Endodermal cell (in vitro differentiated cells): ENCODE data around the gene KDM2A. TPM values are rescaled to one million over a fixed set of nuclear protein-coding genes. Genes with fewer than 3 reads are reported as not detected.

Source experiments
- DNase-seq: peaks from one replicate; pipeline ENCODE4 v3.0.0-alpha.2; 2017
- H3K27ac ChIP-seq: 2 replicates; pipeline ENCODE4 v1.5.1; 2013; ENCODE audit warnings: mild to moderate bottlenecking, low read depth, low read length, moderate library complexity
- H3K27me3 ChIP-seq: 2 replicates; pipeline ENCODE4 v1.6.1; 2013; ENCODE audit warnings: mild to moderate bottlenecking, low read length, moderate library complexity; ENCODE audit not compliant: insufficient read depth, control insufficient read depth, poor library complexity, severe bottlenecking
- H3K36me3 ChIP-seq: 2 replicates; pipeline ENCODE4 v1.7.0; 2013; ENCODE audit warnings: mild to moderate bottlenecking, low read length, moderate library complexity; ENCODE audit not compliant: control insufficient read depth, insufficient read depth
- H3K4me1 ChIP-seq: one replicate; pipeline ENCODE4 v1.7.0; 2013; ENCODE audit warnings: low read length; ENCODE audit not compliant: control insufficient read depth, insufficient read depth
- H3K4me3 ChIP-seq: 2 replicates; pipeline ENCODE4 v1.5.1; 2013; ENCODE audit warnings: mild to moderate bottlenecking, low read length, moderate library complexity
- H3K9ac ChIP-seq: 2 replicates; pipeline ENCODE4 v1.6.1; 2013; ENCODE audit warnings: mild to moderate bottlenecking, low read length, moderate library complexity; ENCODE audit not compliant: poor library complexity, severe bottlenecking; ENCODE audit errors: extremely low read depth
- H3K9me3 ChIP-seq: 2 replicates; pipeline ENCODE4 v1.6.1; 2013; ENCODE audit warnings: mild to moderate bottlenecking, low read length, moderate library complexity; ENCODE audit not compliant: control insufficient read depth
- H3K27ac Mint-ChIP-seq: 2 replicates; pipeline ENCODE4 v1.8.0; 2020; ENCODE audit warnings: mixed read lengths
- H3K27me3 Mint-ChIP-seq: 2 replicates; pipeline ENCODE4 v1.8.0; 2021; ENCODE audit warnings: mild to moderate bottlenecking, mixed read lengths; ENCODE audit not compliant: insufficient read depth
- H3K36me3 Mint-ChIP-seq: 2 replicates; pipeline ENCODE4 v1.8.0; 2020; ENCODE audit warnings: low read depth, mixed read lengths
- H3K4me1 Mint-ChIP-seq: 2 replicates; pipeline ENCODE4 v1.8.0; 2020; ENCODE audit warnings: mixed read lengths
- H3K4me3 Mint-ChIP-seq: 2 replicates; pipeline ENCODE4 v1.8.0; 2020; ENCODE audit warnings: mild to moderate bottlenecking, moderate library complexity, mixed read lengths
- H3K9me3 Mint-ChIP-seq: 2 replicates; pipeline ENCODE4 v1.8.0; 2020; ENCODE audit warnings: mild to moderate bottlenecking, mixed read lengths
- WGBS, 2 experiments: methylation state at CpG; one replicate each; pipeline versions ENCODE4 v1.1.5 to v1.1.7; 2013; ENCODE audit warnings: missing lambda C conversion rate in 2 of 2, mixed read lengths in 1 of 2; ENCODE audit not compliant: insufficient coverage in 1 of 2, insufficient read length in 1 of 2; 5-methylcytosine and 5-hydroxymethylcytosine counted together
- total RNA-seq, 2 donors: library from RNA; stranded (reverse); fragmentation: NEBNext Ultra II Directional in 1 of 2; extraction: Animal tissue kit (Norgen Biotek cat#: 25700) in 1 of 2; gene quantifications; 2 replicates in 1 of 2; 3 replicates in 1 of 2; pipeline ENCODE4 v1.2.1, GENCODE V29; 2021
- TF ChIP-seq, protein P1 (sequence below): fragments of 200-600 bp; sonication (generic); conservative IDR thresholded peaks from 2 replicates; pipeline ENCODE4 v1.5.0; 2021; ENCODE audit warnings: antibody characterized with exemption, mild to moderate bottlenecking

KDM2A gene
- total RNA-seq, 2 donors from 2014 or later, result 59.4 to 75.4 TPM

DNA sequence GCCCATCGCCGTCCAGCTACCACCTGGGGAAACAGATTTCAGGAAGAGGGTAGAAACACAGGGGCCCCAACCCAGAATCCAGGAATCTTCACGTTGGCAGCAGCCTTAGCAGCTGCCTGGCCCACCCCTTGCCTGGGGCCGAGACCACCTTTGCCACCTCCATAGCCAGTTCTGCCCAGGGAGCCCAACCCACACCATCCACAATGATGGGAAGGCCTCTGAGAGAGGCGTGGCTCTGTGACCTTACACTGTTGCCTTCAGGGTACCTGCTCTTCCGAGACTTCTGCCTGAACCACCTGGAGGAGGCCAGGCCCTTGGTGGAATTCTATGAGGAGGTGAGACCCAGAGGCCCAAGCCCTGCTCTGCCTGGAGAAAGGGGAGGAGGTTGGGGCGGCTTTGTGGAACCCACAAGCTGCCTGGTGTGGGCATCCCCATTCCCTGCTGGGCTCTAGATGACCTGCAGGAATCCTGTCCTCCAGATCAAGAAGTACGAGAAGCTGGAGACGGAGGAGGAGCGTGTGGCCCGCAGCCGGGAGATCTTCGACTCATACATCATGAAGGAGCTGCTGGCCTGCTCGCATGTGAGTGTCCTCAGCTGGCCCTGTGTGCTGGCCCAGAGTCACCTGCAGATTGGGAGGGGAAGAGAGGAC, 160.0 kb downstream of the KDM2A start:
- Histone ChIP-seq H3K9ac (no peak overlapping the region), H3K27ac (no peak overlapping the region), H3K4me3 (no peak overlapping the region), H3K27me3 (no peaks in the 10 kb centered on the region), H3K36me3 (peaks cover 23% of the 10 kb centered on the region), H3K9me3 (no peaks in the 10 kb centered on the region), H3K4me1 (no peaks in the 10 kb centered on the region)
- Mint-ChIP-seq H3K4me3 (no peak overlapping the region), H3K27ac (no peak overlapping the region), H3K36me3 (peaks cover 38% of the 10 kb centered on the region), H3K9me3 (no peaks in the 10 kb centered on the region), H3K27me3 (no peaks in the 10 kb centered on the region), H3K4me1 (peaks cover 3% of the 10 kb centered on the region)
- 90 to 95% methylated on average over 2 to 14 of the region's 14 CpGs for WGBS, 2 experiments
- TF ChIP-seq, protein P1, sequence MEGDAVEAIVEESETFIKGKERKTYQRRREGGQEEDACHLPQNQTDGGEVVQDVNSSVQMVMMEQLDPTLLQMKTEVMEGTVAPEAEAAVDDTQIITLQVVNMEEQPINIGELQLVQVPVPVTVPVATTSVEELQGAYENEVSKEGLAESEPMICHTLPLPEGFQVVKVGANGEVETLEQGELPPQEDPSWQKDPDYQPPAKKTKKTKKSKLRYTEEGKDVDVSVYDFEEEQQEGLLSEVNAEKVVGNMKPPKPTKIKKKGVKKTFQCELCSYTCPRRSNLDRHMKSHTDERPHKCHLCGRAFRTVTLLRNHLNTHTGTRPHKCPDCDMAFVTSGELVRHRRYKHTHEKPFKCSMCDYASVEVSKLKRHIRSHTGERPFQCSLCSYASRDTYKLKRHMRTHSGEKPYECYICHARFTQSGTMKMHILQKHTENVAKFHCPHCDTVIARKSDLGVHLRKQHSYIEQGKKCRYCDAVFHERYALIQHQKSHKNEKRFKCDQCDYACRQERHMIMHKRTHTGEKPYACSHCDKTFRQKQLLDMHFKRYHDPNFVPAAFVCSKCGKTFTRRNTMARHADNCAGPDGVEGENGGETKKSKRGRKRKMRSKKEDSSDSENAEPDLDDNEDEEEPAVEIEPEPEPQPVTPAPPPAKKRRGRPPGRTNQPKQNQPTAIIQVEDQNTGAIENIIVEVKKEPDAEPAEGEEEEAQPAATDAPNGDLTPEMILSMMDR, result no peak
- DNase-seq, result no peak

DNA sequence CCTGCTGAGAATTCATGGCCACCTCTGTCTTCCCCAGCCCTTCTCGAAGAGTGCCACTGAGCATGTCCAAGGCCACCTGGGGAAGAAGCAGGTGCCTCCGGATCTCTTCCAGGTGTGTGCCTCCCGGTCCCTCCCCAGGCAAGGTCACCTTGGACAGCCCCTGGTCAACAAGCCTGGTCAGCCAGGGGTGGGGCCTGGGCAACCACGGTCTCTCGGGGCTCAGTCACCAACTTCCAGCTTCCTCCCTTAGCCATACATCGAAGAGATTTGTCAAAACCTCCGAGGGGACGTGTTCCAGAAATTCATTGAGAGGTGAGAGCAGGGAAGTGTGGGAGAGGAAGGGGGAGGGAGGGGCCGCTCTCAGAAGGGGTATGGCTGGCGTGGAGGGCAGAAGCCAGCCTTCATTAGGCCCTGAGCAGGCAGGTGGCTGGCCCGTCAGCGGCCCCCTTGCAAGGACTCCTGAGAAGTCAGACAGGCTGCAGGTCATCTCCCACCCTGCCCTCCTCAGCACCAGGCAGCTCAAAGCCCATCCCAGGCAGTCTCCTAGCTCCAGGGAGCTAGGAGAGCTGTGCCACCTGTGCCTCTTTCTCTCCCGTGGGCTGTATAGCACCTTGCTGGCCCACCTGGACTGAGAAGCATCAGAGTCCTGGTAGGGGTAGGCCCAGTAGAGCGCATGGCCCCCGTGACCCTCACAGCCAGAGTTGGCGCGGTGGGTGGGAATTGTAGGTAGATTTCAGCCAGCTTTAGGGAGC, 160.7 kb downstream of the KDM2A start:
- peaks cover 3% of the 10 kb centered on the region for H3K4me1 Mint-ChIP-seq

DNA sequence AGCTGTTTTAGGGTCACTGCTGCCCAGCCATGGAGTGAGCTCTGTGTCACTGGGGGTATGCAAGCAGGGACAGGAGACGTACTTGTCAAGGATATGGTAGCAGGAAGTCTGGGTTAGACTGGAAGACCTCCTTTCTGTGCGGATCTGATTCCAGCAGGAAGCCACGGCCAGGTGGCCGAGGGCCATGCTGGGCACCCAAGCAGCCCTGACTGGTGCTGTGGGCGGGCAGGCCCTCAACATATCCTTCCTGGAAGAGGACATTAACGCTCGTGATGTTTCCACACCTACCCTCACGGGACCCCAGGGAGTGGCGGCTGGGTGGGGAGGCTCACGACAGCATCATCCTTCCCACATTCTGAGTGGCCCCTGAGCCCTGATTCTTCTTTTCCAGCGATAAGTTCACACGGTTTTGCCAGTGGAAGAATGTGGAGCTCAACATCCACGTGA, 161.3 kb downstream of the KDM2A start:
- no peak overlapping the region for H3K4me3 Mint-ChIP-seq
- TF ChIP-seq, protein P1, result no peak

More for the DNA sequence above, 160.7 kb downstream of the KDM2A start:
- peaks cover 23% of the 10 kb centered on the region for H3K36me3 ChIP-seq
- Mint-ChIP-seq H3K36me3 (peaks cover 38% of the 10 kb centered on the region), H3K4me3 (no peak overlapping the region), H3K27ac (no peak overlapping the region), H3K27me3 (no peaks in the 10 kb centered on the region), H3K9me3 (no peaks in the 10 kb centered on the region)
- DNase-seq, result no peak
- H3K27ac ChIP-seq, result no peak overlapping the region
- 94 to 97% methylated on average over 9 to 17 of the region's 17 CpGs for WGBS, 2 experiments
- H3K9ac ChIP-seq, result no peak overlapping the region
- H3K27me3 ChIP-seq, result no peaks in the 10 kb centered on the region
- no peaks in the 10 kb centered on the region for H3K9me3 ChIP-seq
- no peak overlapping the region for H3K4me3 ChIP-seq
- TF ChIP-seq, protein P1, result no peak
- H3K4me1 ChIP-seq, result no peaks in the 10 kb centered on the region

More for the DNA sequence above, 161.3 kb downstream of the KDM2A start:
- H3K4me1 Mint-ChIP-seq, result peaks cover 3% of the 10 kb centered on the region
- no peaks in the 10 kb centered on the region for H3K4me1 ChIP-seq
- H3K27ac Mint-ChIP-seq, result no peak overlapping the region
- H3K4me3 ChIP-seq, result no peak overlapping the region
- H3K27me3 ChIP-seq, result no peaks in the 10 kb centered on the region
- H3K27ac ChIP-seq, result no peak overlapping the region
- H3K9me3 ChIP-seq, result no peaks in the 10 kb centered on the region
- no peak for DNase-seq
- no peaks in the 10 kb centered on the region for H3K27me3 Mint-ChIP-seq
- 91 to 92% methylated on average over 8 to 13 of the region's 13 CpGs for WGBS, 2 experiments
- no peak overlapping the region for H3K9ac ChIP-seq
- H3K9me3 Mint-ChIP-seq, result no peaks in the 10 kb centered on the region
- peaks cover 23% of the 10 kb centered on the region for H3K36me3 ChIP-seq
- peaks cover 42% of the 10 kb centered on the region for H3K36me3 Mint-ChIP-seq
